ENCODE measurements around the gene OSGIN1. TPM values are rescaled to one million over a fixed set of nuclear protein-coding genes. Genes with fewer than 3 reads are reported as not detected.

The OSGIN1 gene
- total and polyA plus RNA-seq, 9 donors: 0.65 to 9.3 (median 5.4) TPM

DNA sequence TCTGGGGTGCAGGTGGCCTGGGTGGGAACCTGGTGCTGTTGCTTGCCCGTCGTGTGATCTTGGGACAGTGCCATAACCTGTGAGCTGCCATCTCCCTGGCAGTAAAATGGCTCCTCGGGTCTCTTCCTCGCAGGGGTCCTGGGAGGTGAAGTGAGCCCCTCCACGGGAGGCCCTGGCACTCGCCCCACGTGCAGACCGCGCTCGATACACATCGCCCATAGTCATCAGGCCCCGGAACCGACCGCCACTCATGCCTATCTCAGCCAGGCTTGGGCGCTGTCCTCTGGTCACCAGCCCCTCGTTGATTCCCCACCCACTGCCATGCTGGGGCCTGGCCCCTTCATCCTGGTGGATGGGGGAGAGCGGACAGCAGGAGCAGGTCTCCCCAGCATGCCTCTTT is 21.5 kb upstream of the OSGIN1 start:
- no peaks in the 10 kb centered on the region for H3K4me1 ChIP-seq (ENCODE audit: insufficient read depth)
- WGBS, 3 donors: 84 to 91% (median 85%) methylated on average over 17 of the region's 17 CpGs
- no peaks in the 10 kb centered on the region for H3K9me3 ChIP-seq
- no peak overlapping the region for H3K4me3 ChIP-seq
- peak in 1 of 5 donors; percentile 17 for DNase-seq
- H3K36me3 ChIP-seq: no peaks in the 10 kb centered on the region
- no peaks in the 10 kb centered on the region for H3K27me3 ChIP-seq
- intact Hi-C loops (cut with DNase I): no loop called here
- no peak for TF ChIP-seq POLR2A (IDR thresholded peaks at IDR 0.05)
- no peak for TF ChIP-seq EP300 (IDR thresholded peaks at IDR 0.05)
- TF ChIP-seq, protein P1, sequence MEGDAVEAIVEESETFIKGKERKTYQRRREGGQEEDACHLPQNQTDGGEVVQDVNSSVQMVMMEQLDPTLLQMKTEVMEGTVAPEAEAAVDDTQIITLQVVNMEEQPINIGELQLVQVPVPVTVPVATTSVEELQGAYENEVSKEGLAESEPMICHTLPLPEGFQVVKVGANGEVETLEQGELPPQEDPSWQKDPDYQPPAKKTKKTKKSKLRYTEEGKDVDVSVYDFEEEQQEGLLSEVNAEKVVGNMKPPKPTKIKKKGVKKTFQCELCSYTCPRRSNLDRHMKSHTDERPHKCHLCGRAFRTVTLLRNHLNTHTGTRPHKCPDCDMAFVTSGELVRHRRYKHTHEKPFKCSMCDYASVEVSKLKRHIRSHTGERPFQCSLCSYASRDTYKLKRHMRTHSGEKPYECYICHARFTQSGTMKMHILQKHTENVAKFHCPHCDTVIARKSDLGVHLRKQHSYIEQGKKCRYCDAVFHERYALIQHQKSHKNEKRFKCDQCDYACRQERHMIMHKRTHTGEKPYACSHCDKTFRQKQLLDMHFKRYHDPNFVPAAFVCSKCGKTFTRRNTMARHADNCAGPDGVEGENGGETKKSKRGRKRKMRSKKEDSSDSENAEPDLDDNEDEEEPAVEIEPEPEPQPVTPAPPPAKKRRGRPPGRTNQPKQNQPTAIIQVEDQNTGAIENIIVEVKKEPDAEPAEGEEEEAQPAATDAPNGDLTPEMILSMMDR (IDR thresholded peaks at IDR 0.05): no peak
- H3K27ac ChIP-seq: no peak overlapping the region

GRCh38 chr16:83932304-83932703 is 20.7 kb upstream of the OSGIN1 start:
- TF ChIP-seq EP300 (IDR thresholded peaks at IDR 0.05) (no peak), POLR2A (IDR thresholded peaks at IDR 0.05) (no peak)
- TF ChIP-seq, protein P1 (IDR thresholded peaks at IDR 0.05): no peak
- Histone ChIP-seq H3K27me3 (no peaks in the 10 kb centered on the region), H3K4me1 (ENCODE audit: insufficient read depth) (no peaks in the 10 kb centered on the region), H3K36me3 (no peaks in the 10 kb centered on the region), H3K27ac (no peak overlapping the region), H3K9me3 (no peaks in the 10 kb centered on the region), H3K4me3 (no peak overlapping the region)
- 86 to 95% (median 90%) methylated on average over 11 of the region's 11 CpGs for WGBS, 3 donors
- intact Hi-C loops (cut with DNase I): no loop called here
- DNase-seq: no peak

GRCh38 chr16:83932955-83933673 is 19.9 kb upstream of the OSGIN1 start:
- TF ChIP-seq POLR2A (IDR thresholded peaks at IDR 0.05) (no peak), EP300 (IDR thresholded peaks at IDR 0.05) (no peak)
- TF ChIP-seq, protein P1 (IDR thresholded peaks at IDR 0.05): no peak

DNA sequence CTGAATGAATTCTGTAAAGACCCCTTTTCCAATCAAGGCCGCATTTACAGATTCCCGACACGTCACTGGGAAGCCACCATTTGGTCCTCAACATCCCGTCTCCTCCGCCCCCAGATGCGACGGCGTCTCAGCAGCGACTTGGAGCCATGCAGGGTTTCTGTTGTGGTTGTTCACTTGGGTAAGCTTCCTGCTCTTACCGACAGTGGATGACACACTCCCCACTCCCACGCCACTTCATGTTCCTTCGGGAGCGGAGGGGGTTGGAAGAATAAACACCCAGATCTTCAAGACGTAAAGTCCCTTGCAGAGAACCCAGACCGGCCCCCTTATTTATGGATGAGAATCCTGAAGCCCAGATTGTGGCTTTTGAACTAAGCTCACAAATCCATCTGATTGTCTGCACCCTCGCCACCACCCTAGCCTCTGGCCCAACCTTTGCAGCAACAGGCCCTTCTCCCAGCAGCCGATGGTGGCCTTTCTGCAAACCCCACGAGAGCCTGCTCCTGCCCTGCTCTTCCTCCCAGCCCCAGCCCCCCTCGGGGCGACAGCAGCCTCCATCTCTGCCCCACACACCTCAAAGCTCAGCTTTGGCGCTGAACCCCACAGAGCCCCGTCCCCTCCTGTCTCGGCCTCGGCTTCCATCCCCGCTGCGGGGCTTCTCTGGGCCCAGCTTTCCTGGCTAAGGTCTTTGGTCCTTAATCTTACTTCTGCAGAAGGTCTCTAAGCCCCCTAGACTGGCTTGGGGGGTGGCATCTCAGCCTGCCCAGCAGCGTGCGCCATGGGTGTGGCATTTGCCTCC is 19.0 kb upstream of the OSGIN1 start:
- Histone ChIP-seq H3K27ac (no peak overlapping the region), H3K4me3 (no peak overlapping the region), H3K36me3 (no peaks in the 10 kb centered on the region), H3K4me1 (ENCODE audit: insufficient read depth) (no peaks in the 10 kb centered on the region), H3K27me3 (no peaks in the 10 kb centered on the region), H3K9me3 (no peaks in the 10 kb centered on the region)
- no peak for TF ChIP-seq POLR2A (IDR thresholded peaks at IDR 0.05)
- TF ChIP-seq, protein P1 (IDR thresholded peaks at IDR 0.05): no peak
- no peak for TF ChIP-seq EP300 (IDR thresholded peaks at IDR 0.05)
- DNase-seq: no peak
- WGBS, 3 donors: 65 to 70% (median 67%) methylated on average over 28 of the region's 28 CpGs
- intact Hi-C loops (cut with DNase I): no loop called here

More at GRCh38 chr16:83932955-83933673, 19.9 kb upstream of the OSGIN1 start:
- H3K4me1 ChIP-seq (ENCODE audit: insufficient read depth): no peaks in the 10 kb centered on the region
- H3K27me3 ChIP-seq: no peaks in the 10 kb centered on the region
- H3K27ac ChIP-seq: no peak overlapping the region
- H3K9me3 ChIP-seq: no peaks in the 10 kb centered on the region
- H3K36me3 ChIP-seq: no peaks in the 10 kb centered on the region
- no peak overlapping the region for H3K4me3 ChIP-seq
- DNase-seq: no peak
- 64 to 74% (median 73%) methylated on average over 25 of the region's 25 CpGs for WGBS, 3 donors
- intact Hi-C loops (cut with DNase I): no loop called here

Measured in ovary (tissue), 9 donors.